ENCODE measurements around the gene RTP5. TPM values are rescaled to one million over a fixed set of nuclear protein-coding genes. Genes with fewer than 3 reads are reported as not detected.
"Not testable (repeated sequence)": the region's sequence is repeated elsewhere in the genome, so short reads cannot be mapped to it uniquely, and the experiment has no call there.

The RTP5 gene
- total RNA-seq, 2 donors from 2014 or later = 0.63 TPM; not detected in 1

- DNase-seq (ENCODE audit: low spot score) (no peak), ATAC-seq (ENCODE audit: insufficient number of reproducible peaks, low FRiP score, low read depth) (no peak)
- no peak overlapping the region for H3K4me3 ChIP-seq
- H3K27ac ChIP-seq = no peak overlapping the region
- no peaks in the 10 kb centered on the region for H3K4me1 ChIP-seq (ENCODE audit: control insufficient read depth in 1 of 2, low read depth in 2 of 2)
- H3K27me3 ChIP-seq (replicated peaks; ENCODE audit: insufficient read depth) = no peaks in the 10 kb centered on the region
- H3K9me3 ChIP-seq = no peaks in the 10 kb centered on the region
- no peak for TF ChIP-seq CTCF (IDR thresholded peaks at IDR 0.05)
- no peaks in the 10 kb centered on the region for H3K36me3 ChIP-seq
These were observed 35.5 kb downstream of the RTP5 start for GRCh38 chr2:241904791-241905710.

- Histone ChIP-seq H3K4me3 (no peak overlapping the region), H3K9me3 (no peaks in the 10 kb centered on the region), H3K4me1 (ENCODE audit: control insufficient read depth in 1 of 2, low read depth in 2 of 2) (no peaks in the 10 kb centered on the region), H3K36me3 (no peaks in the 10 kb centered on the region), H3K27ac (no peak overlapping the region), H3K27me3 (replicated peaks; ENCODE audit: insufficient read depth) (no peaks in the 10 kb centered on the region)
- no peak for DNase-seq (ENCODE audit: low spot score)
- TF ChIP-seq CTCF (IDR thresholded peaks at IDR 0.05) = no peak
- no peak for ATAC-seq (ENCODE audit: insufficient number of reproducible peaks, low FRiP score, low read depth)
These were observed 36.3 kb downstream of the RTP5 start for GRCh38 chr2:241905716-241906377.

GRCh38 chr2:241906378-241906770 is 36.8 kb downstream of the RTP5 start:
- not testable (repeated sequence) for H3K36me3 ChIP-seq; H3K27ac ChIP-seq; H3K4me1 ChIP-seq (ENCODE audit: control insufficient read depth in 1 of 2, low read depth in 2 of 2)

GRCh38 chr2:241906826-241907570 is 37.5 kb downstream of the RTP5 start:
- DNase-seq (ENCODE audit: low spot score) (no peak), ATAC-seq (ENCODE audit: insufficient number of reproducible peaks, low FRiP score, low read depth) (no peak)
- no peaks in the 10 kb centered on the region for H3K27me3 ChIP-seq (replicated peaks; ENCODE audit: insufficient read depth)
- H3K36me3 ChIP-seq = no peaks in the 10 kb centered on the region
- no peaks in the 10 kb centered on the region for H3K9me3 ChIP-seq
- TF ChIP-seq CTCF (IDR thresholded peaks at IDR 0.05) = no peak
- no peak overlapping the region for H3K4me3 ChIP-seq
- no peak overlapping the region for H3K27ac ChIP-seq
- no peaks in the 10 kb centered on the region for H3K4me1 ChIP-seq (ENCODE audit: control insufficient read depth in 1 of 2, low read depth in 2 of 2)

More at GRCh38 chr2:241906378-241906770, 36.8 kb downstream of the RTP5 start:
- H3K9me3 ChIP-seq; H3K4me3 ChIP-seq; ATAC-seq (ENCODE audit: insufficient number of reproducible peaks, low FRiP score, low read depth); DNase-seq (ENCODE audit: low spot score); H3K27me3 ChIP-seq (replicated peaks; ENCODE audit: insufficient read depth): not testable (repeated sequence)

GRCh38 chr2:241907831-241908230 is 38.3 kb downstream of the RTP5 start:
- ATAC-seq (ENCODE audit: insufficient number of reproducible peaks, low FRiP score, low read depth); H3K4me3 ChIP-seq; H3K27me3 ChIP-seq (replicated peaks; ENCODE audit: insufficient read depth); H3K4me1 ChIP-seq (ENCODE audit: control insufficient read depth in 1 of 2, low read depth in 2 of 2); H3K27ac ChIP-seq; DNase-seq (ENCODE audit: low spot score); H3K9me3 ChIP-seq; H3K36me3 ChIP-seq: not testable (repeated sequence)

Data from thoracic aorta (tissue), 2 donors.